Measurements from ENCODE around the gene NINJ2.

Gene NINJ2

DNA sequence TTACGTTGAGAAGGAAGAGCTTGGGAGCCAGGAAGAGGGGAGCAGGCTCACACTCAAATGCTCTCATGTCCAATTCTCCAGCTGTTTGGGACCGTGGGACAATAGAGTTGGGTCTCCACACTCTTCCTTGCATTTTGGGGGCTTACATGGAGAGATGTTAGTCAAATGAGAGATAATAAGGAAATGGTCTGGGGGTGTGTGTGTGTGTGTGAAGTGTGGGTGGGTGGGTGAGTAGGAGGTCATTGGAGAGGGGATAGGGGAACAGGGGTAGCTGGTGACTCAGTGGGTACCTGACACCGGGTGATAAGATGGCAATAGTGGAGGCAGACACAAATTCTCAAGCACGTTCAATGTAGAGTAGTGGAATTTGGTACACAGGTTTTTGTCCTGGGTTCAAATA lies 135.5 kb downstream of the NINJ2 start:
- no peak for DNase-seq (ENCODE audit: low spot score)

DNA sequence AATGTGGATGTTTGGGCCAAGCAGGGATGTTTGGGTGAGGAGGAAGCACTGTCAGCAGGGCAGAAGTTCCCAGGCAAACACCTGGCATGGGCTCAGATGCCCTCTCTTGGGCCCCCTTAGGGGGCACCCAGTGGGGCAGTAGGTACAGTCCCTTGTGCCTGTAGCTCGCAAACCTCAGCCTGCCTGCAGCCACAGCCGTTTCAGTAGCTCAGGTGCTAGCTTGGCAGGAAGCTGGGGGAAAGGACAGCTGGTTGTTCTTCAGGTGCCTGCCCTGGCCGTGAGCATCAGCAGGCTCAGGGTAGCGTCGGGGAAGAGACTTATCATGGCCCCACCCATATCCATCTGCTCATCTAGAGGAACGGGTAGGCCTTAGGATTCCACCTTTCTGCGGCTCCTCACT lies 136.0 kb downstream of the NINJ2 start:
- no peak for DNase-seq (ENCODE audit: low spot score)

DNA sequence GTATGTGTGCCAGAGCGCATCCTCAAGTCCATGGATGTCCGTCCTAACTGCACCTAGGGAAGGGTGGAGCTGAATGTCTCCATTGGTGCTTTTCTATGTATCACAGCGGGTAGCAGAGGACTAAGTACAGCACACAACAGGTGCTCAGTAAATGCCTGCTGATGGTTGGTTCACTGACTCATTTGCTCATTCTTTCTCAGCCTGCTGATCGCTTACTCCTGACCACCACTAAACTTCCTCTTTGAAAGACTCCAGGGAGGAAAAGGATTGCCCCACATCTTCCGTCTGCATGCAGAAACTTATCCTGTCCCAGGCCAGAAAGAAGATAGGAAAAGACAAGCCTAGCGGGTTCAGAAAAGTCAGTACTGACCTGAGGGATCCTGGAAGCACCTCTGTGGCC lies 137.2 kb downstream of the NINJ2 start:
- no peak for DNase-seq (ENCODE audit: low spot score)

DNA sequence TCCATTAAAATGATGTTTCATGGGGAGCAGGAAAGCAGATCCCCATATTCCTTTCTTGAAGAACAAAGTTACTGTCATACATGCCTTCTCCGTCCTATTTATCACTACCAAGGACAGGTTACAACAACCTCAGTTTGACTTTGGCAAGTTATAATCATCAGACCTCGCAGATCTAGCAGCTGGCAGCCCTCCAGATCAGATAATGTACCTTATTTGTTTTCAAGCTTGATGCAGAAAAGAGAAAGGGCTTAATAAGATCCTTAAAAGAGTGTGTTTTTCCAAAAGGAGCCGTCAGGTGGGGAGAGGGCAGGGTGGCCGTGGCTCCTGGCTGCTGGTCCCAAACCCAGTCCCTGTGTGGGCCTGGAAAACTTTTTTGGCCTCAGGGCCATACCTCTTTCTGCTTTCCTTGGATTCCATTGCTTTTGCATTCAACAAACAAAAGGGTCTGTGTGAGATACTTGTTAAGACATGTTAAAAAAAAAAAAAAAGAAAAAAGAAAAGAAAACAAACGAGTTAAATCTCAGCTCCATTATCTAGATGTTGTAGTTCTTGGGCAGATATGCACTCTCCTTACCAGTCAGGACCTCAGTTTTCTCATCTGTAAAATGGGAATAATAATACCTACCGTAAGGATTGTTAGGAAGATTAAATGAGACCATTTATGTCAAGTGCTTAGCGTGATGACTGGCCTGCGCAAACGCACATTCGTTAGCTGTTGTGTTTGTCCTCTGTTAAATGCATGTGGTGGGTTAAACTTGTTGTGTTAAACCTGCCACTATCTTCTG lies 138.9 kb downstream of the NINJ2 start:
- no peak for DNase-seq (ENCODE audit: low spot score)

DNA sequence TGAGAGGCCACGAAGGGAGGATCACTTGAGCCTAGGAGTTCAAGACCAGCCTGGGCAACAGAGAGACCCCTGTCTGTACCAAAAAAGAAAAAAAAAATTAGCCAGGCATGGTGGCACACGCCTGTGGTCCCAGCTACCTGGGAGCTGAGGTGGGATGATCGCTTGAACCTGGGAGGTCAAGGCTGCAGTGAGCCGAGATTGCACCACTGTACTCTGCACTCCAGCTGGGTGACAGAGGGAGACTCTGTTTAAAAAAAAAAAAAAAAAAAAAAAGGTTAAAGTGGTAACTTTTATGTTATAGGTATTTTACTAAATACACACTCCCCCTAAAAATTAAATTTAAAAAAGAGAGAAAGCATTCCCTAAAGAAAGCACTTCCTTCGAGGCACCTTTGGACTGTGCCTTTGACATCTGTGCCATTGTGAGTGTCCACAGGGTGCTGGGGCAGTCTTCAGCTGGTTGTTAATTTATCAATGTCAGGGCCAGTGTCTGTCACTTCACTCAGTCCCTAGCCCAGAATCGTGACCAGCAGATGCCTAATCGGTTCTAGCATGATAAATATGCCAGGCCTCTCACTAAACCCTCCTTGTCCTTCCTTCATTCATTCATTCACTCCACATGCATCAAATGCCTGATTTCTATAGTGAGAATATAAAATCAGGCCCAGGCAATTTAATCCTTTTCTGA lies 140.4 kb downstream of the NINJ2 start:
- DNase-seq (ENCODE audit: low spot score): no peak

DNA sequence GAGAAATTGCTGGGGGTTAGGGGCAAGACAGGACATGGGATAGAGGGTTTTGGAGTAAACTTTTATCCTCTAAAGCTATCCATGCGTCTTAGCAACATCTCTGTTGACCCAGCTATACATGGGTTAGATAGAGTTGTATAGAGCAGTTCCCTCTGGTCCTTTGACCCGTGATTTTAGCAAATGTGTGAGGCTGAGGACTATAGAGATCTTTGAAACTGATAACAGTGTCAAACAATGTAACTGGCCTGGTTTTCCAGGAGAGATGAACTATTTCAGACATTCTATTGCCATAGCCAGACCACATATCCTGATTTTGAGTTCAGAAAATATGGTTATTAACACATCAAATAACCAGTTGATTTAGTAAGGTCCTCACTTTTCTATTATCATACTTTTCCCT lies 143.1 kb downstream of the NINJ2 start:
- DNase-seq (ENCODE audit: low spot score): no peak

DNA sequence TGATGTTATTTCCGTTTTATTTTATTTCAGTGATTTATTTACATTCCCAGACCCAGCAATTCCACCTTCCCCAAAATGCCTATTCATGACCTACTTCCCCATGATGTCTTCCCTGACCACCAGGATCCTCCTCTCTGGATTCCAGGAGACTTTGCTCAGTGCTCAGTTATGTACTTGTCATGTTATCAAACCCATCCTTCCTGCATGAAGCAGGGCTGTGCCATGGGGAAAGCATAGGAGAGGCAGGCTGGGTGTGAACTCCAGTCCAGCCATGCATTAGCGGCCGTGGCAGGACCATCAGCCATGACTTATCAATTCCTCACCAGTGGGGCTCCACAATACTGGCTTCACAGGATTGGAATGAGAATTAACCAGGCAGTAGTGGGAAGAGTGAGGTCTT lies 145.7 kb downstream of the NINJ2 start:
- no peak for DNase-seq (ENCODE audit: low spot score)
